Gastroesophageal sphincter (tissue), 3 donors: ENCODE measurements around the gene RBM23.
"Not testable (repeated sequence)": the region's sequence is repeated elsewhere in the genome, so short reads cannot be mapped to it uniquely, and the experiment has no call there.

ENCODE experiments used
- POLR2AphosphoS5 ChIP-seq: sonication (generic); formaldehyde crosslinking; IDR thresholded peaks from one replicate; pipeline ENCODE4 v1.6.1; 2017; ENCODE audit warnings: antibody characterized with exemption
- TF ChIP-seq, protein P1 (sequence below), 4 experiments: fragments of 200-600 bp in 2 of 4; fragments of 450-650 bp in 2 of 4; sonication (generic) in 1 of 4; IDR thresholded peaks; one replicate each; pipeline ENCODE4 v1.5.1; 2017 to 2019; ENCODE audit warnings: antibody characterized with exemption in 4 of 4, mild to moderate bottlenecking in 2 of 4, moderate library complexity in 2 of 4

DNA sequence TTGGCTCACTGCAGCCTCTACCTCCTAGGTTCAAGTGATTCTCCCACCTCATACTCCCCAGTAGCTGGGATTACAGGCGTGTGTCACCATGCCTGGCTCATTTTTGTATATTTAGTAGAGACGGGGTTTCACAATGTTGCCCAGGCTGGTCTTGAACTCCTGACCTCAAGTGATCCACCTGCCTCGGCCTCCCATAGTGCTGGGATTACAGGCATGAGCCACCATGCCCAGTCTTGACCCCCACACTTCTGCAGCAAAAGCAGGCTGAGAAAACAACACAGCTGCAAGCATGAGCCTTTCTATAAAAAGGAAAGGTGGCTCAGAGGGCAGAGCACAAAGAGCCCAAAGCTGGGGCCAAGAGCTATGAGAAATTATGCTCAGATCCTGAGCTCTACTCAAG lies 58.6 kb downstream of the RBM23 start:
- TF ChIP-seq POLR2AphosphoS5: not testable (repeated sequence)
- TF ChIP-seq, protein P1, sequence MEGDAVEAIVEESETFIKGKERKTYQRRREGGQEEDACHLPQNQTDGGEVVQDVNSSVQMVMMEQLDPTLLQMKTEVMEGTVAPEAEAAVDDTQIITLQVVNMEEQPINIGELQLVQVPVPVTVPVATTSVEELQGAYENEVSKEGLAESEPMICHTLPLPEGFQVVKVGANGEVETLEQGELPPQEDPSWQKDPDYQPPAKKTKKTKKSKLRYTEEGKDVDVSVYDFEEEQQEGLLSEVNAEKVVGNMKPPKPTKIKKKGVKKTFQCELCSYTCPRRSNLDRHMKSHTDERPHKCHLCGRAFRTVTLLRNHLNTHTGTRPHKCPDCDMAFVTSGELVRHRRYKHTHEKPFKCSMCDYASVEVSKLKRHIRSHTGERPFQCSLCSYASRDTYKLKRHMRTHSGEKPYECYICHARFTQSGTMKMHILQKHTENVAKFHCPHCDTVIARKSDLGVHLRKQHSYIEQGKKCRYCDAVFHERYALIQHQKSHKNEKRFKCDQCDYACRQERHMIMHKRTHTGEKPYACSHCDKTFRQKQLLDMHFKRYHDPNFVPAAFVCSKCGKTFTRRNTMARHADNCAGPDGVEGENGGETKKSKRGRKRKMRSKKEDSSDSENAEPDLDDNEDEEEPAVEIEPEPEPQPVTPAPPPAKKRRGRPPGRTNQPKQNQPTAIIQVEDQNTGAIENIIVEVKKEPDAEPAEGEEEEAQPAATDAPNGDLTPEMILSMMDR (IDR thresholded peaks at IDR 0.05): not testable (repeated sequence)
